GM19438 (cell line): ENCODE measurements around the gene UTP11.
"Not testable (repeated sequence)": the region's sequence is repeated elsewhere in the genome, so short reads cannot be mapped to it uniquely, and the experiment has no call there.

Experiments used
- ATAC-seq: cut with Tn5 transposase; IDR thresholded peaks from one replicate; pipeline ENCODE4 v1.9.1; 2021; ENCODE audit warnings: low read depth; ENCODE audit not compliant: unreplicated experiment

UTP11 gene

DNA sequence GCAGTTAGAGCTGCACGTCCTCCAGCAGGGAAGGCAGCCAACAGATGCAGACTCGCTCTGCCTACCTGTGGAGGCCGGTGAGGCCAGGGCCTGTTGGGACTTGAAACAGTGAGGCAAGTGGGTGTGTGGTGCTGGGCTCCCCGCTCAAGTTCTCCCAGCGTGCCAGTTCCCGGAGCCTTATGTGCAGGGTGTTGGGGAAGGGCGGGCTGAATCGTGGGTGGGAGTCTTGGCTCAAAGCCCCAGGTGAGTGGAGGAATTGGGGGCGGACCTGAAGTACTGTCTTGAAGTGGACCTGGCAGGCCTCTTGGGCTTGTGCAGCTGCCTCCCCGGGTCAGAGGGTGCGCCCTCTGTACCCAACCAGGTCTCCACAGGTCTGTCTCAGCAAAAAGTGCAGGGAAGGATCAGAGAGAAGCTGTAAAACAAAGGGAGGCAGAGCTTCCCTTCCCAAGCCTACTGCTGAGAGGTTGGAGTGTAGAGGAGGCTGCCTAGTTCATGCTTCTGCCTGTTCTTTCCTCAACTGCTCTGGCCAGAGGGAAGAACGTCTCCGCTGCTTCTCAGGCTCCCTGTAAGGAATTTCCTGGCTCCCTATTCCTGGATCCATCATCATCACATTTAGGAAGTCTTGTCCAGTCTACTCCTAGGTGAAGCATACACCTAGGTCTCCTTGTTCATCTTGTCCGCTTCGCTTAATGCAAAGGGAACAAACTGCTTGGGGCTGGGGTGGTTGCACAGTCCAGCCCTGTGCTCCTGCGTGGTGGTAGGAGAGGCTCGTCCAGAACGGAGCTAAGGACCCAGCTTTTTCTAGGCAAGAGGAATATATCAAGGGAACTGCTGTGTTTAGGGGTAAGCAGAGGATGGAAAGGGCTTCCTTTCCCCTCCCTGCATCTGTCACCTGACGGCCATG lies 14.9 kb downstream of the UTP11 start:
- no peak for ATAC-seq

DNA sequence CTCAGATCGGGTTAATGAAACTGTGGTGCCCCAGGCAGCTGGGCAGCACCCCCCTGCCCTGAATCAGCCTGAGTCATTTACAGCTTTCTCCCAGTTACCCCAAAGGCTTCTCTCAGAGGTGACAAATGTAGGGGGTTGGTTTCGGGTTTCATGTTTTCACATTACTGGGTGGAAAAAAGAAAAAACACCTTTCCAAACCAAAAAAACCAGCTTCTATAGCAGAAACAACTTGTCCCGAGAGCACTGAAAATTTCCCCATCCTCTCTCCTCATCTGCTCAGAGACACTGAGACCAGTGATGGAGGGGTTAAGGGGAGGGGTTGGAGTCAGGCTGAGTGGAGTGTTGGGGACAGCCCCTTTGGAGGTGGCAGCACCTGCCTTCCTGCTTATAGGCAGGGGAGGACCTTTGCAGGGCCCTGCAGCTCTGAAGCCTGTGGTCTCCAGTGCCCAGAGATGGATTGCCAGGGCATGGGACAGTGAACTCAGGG lies 15.6 kb downstream of the UTP11 start:
- peak; percentile 59 for ATAC-seq

DNA sequence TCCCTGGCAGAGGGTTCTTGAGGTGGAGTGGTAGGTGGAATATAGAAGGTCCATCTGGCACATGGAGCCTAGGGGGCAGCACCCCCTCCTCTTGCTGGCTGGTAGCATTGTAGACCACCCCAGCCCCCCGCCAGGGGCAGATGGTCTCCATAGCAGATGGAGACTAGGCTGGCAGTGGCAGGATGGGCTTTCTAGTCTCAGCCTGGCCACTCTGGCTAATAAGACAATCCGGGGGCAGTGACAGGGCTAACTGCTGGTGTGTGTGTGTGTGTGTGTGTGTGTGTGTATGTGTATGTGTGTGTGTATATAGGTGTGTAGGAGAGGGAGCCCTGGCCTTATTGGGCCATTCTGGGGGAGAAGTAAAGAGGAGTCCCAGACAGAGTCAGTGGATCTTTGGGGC lies 16.1 kb downstream of the UTP11 start:
- no peak for ATAC-seq

DNA sequence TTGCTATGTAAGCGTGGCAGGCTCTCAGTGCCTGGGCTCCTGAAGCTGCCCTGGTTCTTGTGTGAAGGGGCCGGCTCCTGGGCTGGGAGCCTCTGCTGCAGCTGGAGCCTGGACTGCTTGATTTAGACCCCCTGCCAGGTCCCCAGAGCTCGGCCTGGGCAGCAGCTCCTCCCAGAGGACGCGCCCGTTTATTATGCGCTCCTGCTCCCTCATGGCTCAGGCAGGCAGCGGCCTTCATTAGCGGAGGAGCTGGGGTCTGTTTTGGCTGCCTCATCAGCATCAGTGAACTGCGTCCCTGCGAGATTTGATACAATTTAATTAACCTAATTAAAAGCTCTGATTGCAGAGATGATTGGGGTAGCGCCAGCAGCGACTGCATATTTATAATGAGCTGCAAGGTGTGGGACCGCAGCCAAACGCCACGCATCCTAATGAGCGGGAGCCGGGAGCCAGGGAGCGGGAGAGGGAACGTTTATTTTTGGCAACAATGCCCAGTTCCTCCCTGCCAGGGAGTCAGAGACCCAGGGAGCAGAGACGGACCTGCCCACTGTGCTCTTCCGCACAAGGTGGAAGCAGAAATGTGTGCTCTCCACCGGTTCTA lies 16.6 kb downstream of the UTP11 start:
- ATAC-seq, result no peak

DNA sequence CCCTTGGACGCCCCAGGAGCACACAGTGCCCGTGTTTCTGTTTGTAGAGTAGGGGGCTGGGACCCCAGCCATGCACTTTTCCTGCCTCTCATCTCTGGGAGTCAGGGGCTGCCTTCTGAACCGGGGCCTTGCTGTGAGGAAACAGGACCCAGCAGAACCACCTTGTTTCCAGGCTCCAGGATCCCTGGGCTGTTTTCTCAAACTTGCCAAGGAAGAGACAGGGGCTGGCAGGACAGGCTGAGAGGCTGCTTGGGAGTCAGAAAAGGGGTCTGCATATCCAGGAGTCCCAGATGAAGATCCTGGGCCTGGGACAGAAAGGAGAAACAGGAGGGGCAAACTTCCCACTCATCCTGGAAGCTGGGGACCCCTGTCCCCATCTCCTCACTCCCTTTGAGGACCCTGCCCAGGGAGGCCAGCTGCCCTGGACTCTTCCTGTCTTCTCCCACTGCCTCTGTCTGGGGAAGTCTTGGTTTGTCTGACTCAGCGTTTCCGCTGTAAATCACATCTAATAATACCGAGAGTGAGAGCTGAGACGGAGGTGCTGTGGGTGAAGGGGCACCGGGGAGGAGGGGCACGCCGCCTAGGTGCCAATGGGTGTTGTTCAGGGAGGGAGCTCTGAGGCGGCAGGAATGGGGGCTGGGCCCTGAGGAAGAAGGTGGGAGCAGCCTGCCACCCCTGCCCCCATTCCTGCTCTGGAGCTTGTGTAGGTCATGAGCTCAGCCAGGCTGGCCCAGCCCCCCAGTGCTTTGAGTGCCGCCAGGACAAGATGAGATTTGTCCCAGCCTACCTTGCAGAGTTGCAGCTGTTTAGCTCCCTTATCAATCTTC lies 17.4 kb downstream of the UTP11 start:
- peak; percentile 47 for ATAC-seq

DNA sequence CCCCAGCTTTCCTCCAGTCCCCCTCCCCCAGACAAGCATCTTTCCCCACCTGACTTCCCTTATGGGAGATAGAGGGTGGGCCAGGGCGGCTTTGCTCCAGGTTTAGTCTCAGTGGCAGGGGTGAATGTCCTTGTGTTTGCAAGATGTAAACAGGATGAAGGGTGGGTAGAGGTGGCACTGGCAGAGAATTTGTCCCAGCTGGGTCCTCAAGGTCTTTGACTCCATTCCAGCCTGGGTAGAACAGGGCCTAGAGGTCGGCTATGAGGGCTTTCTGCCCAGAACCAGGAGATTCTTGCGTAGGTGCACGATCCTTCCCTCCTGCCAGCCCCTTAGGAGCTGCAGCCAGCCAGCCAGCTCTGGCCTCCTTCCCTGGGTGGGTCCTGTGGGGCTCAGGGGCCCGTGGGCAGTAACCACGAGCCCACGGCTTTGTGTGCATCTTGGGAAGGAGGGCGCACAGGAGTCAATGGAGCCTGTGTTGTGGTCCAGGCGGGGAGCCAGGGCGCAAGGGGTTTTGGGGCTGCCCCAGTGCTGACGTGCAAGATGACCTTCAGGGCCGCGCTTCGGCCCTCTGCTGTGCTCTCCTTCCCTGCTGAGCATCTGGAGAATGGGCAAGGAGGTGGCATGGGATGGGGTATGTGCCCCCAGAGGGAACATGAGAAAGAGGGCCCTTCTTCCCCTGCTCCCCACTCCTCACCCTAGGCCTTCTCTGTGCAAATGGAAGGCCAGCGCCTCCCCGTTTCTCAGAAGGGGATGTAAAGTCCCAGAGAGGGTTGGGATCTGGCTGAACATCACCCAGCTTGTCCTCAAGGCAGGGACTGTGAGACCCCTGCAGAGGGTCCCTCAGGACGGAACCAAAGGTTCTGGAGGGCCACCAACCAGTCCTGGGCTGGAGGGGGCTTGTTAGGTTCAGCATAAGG lies 18.3 kb downstream of the UTP11 start:
- no peak for ATAC-seq

DNA sequence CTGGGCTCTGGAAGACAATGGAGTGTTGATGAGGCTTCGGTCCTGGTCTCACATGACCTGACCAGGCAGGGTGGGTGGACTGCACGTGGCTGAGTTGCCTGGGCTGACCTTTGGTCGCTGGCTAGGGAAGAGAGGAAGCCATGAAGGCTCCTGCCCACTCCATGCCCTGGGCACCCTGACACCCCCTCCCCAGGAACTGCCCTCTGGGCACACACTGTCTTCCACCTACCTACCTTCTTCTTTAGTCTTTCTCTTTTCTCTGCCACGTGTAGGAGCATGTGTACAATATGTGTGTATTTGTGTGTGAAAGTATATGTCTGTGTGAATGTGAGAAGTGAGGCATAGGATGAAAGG lies 19.0 kb downstream of the UTP11 start:
- no peak for ATAC-seq

DNA sequence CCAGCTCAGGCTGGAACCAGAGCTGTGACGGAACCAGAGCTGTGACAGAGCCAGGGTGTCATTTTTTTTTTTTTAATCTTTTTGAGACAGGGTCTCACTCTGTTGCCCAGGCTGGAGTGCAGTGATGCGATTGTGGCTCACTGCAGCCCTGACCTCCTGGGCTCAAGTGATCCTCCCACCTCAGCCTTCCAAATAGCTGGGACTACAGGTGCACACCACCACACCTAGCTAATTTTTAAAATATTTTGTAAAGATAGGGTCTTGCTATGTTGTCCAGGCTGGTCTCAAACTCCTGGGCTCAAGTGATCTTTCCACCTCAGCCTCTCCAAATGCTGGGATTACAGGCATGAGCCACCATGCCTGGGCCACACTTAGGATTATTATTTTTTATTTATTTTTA lies 20.5 kb downstream of the UTP11 start:
- not testable (repeated sequence) for ATAC-seq

DNA sequence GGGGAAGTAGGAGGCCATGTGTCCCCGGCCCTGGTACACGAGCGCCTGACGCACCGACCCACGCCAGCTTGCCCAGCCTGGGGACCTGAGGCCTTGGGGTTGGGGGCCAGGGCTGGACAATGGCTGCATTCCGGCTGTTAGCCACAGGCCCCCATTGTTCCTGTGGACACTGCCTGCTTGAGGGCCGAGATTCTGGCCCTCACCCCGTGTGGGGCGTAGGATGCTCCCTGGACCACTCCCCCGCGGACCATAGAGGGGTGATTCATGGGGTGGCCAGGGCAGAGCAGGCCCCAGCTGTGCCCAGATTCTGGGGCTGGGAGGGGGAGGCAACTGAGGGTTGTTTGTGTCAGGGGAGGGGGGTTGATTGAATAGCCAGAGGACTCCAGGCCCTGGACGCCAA lies 22.3 kb downstream of the UTP11 start:
- no peak for ATAC-seq

DNA sequence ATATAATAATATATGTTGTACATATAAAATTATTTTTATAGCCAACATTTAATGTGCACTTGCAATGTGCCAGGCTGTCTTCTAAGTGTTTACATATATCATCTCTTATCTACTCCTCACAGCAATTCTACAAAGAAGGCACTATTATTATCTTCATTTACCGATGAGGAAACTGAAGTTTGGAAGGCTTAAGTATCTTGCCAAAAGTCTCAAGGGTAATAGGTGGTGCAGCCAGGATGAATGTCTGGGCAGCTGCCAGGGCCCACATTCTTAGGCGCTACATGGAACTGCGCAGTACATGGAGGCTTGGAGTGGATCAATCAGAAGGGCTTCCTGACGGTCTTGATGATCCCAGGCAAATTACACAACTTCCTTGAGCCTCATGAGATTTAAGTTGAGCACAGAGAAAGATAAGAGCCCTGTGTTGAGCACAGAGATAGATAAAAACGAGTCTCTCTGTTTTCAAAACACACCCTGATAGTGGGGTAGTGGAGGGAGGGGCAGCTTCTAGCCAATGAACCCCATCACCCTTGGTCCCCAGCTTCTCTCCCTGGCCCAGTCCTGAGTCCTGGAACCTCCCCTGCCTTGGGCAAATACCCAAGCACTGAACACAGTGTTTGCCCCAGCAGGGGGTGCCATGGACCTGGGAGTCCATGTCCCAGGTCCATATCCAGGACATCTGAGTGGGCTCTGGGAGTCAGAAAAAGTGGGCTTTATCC lies 24.8 kb downstream of the UTP11 start:
- ATAC-seq, result no peak

DNA sequence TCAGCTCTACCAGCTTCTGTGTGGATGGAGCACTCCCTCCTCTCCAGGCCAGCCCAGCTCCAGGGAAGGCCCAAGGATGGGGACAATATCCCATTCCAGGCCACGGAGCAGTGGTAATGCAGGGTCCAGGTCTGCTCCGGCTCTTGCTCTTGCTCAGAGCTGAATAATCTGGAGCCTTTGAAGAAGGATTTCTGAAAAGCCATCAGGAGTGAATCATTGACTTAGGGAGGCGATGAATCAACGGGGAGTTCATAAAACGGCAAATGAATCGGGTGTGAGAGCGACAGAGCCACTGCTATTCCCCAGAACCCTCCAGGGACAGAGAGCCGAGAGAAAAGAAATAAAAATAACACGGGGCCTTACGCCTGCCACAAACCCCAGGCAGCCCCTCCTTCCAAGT lies 26.3 kb downstream of the UTP11 start:
- no peak for ATAC-seq

DNA sequence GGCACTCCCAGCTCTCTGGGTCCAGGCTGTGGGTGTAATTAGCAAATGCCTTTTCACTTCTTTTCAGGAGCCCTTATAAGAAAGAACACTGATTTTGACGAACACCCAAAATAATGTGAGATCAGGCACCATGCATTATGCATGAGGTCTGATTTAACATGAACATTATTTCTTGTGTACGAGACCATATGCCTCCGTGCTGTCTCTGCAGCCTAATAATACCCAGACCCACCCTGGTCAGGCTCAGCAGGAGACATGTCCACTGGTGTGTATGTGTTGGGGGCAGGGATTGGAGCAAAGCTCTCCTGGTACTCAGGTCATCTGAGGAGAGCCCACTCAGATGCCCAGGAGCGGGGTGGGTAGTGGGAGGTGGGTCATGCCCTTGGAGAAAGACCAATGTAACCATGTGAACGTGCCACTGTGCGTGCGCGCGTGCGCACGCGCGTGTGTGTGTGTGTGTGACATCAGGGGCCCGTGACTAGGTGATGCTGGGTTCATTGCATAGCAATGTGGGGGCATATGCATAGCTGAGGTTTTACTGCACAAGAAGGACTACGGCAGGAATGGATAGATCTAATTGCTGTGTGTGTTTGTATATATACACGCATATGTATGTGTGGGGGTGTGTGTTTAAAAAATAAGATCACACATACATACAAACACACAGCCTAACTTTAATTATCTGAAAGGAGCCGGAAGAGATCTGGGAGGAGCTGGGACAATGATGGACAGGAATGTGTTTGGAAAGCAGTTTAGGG lies 27.0 kb downstream of the UTP11 start:
- ATAC-seq, result no peak

DNA sequence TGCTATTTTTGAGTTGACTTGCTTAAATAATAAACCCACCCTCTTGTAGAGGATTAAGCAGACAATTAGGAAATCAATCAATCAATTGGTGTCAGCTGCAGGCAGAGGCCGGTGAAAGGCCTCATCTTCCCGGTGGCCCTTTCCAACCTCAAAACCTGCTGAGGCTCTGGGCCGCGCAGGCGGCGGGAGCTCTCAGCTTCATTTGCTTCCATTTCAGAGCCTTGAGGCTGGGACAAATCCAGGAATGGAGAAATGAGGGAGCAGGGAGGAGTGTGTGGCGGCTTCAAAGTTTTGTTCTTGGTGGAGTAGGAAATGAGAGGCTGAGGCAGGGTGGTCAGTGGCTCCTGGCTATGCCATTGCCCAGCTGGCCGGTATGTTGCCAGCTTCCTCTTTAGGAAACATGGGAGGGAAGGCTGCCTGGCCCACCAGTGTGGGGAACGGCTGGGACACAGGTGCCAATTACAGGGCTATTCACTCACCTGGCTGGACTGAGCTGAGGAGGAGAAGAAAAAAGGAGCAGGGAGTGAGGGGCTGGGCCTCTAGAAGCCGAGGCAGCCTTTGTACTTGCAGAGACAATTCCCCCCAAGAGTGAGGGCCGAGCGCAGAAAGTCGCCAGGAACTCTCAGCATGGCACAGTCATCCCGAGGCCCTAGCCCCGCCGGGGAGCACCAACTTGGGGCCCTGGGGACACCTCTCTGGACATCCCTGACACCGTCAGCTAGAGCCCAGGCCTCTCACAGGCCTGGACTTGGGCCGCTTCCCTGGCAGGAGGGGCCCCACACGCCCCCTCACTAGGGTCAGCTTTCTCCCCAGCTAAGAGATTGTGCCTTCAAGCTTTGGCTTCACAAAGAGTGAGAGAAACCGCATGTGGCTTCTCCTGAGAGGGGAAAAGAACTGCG lies 29.7 kb downstream of the UTP11 start:
- ATAC-seq, result no peak

DNA sequence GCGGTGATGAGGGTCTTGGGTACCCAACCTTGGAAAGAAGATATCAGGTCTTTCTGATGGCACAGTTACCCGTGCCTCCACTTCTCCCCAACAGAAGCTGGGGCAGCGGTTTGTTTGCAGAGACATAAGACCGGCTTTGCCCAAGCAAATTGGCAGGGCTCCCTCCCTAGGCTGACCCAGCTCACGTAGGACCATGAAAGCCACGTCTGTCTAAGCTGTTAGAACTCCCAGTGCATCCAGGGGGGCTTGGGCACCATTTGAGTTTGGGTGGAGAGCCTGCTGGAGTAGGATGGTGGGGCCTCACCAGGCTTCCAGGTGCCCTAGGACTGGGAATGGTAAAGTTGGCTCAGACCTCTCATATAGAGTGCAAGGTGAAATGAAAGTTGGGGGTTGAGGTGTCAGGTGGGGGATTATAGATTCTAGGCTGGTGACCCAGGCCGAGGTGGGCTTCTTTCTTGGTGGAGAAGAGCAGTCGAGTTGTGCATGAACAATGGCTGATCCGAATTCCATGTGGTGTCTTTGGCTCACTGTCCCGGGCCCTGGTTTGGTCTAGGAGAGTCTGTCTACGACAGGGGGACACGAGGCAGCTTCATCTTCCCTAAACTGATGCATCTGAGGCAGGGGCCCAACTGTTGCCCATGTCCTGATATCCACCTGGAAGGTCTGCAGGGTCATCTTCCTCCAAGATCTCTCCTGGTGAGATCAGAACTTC lies 30.7 kb downstream of the UTP11 start:
- no peak for ATAC-seq

DNA sequence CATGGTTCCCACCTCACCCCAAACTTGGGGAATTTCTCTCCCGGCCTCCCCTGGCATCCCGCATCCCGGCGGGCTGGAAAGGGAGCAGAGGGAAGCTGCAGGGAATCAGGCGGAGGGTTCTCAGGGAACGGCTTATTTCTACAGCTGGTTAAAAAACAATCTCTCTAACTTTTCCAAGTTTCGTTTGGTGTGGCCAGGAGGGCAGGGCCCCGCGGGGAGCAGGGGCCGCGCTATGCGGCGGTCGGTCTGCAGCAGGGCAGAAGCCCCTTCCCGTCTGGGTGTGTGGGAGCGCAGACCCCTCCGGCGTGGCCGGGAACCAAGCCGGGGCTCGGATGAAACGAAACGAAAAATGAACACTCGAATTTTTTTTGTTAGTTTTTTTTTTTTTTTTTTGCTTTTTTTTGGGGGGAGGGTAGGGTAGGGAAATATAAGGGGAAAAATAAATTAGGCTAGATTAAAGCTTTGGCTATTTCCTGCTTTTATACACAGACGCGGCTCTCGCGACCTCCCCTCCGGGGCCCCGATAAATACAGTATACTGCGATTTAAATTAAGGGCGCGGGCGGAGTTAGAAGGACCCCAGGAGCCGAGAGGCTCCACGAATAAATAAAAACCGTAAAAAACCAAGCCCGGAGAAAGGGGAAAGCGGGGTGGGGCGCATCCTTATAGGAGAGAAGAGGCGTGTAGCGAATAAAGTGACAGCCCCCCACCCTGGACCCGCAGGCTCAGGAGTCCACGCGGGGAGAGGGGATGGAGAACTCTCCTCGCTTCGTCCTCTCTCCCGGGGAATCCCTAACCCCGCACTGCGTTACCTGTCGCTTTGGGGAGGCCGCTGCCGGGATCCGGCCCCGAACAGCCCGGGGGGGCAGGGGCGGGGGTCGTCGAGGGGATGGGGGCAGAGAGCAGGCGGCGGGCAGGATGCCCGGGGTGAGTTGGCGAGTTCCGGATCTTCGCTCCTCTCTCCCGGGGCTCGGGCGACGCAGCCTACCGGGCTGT lies 32.0 kb downstream of the UTP11 start:
- ATAC-seq, result no peak
